ENCODE data around the gene EGLN3.

Gene EGLN3

DNA sequence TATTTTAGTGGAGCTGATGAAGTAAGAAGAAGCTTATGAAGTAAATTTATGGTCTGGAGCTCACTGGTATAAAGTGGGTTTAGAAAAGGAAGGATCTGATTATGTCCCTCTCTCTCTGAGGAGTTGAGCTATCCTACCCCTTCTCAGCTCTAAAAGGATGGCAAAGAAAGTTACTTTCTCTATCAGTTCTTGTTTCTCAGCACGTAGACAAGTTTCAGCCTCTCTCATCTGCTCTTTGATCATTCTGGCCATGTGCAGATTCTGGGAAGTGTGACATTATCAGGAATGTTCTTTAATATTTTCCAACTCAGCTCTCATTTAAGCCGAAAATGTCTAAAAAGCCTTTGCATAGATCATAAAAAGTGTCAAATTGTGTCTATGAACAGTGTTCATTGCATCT is 5.8 kb upstream of the EGLN3 start:
- Histone ChIP-seq H3K36me3 (ENCODE audit: insufficient read depth, low read length) (no peaks in the 10 kb centered on the region), H3K79me2 (ENCODE audit: insufficient read depth, low read length) (no peaks in the 10 kb centered on the region), H4K20me1 (ENCODE audit: insufficient read depth, low read length, poor library complexity, severe bottlenecking) (no peaks in the 10 kb centered on the region), H3K9me3 (ENCODE audit: insufficient read depth, low read depth, low read length) (no peaks in the 10 kb centered on the region), H3F3A (ENCODE audit: low read depth) (no peaks in the 10 kb centered on the region), H2AFZ (ENCODE audit: low read length) (no peak overlapping the region), H3K9me2 (replicated peaks; ENCODE audit: low read depth, low read length) (no peaks in the 10 kb centered on the region), H3K27me3 (ENCODE audit: insufficient read depth, low read length, poor library complexity, severe bottlenecking) (no peaks in the 10 kb centered on the region), H3K4me3 (ENCODE audit: low read length, poor library complexity, severe bottlenecking) (no peak overlapping the region), H3K4me1 (ENCODE audit: insufficient read depth, low read length, poor library complexity, severe bottlenecking) (no peaks in the 10 kb centered on the region), H3K9ac (ENCODE audit: low read depth, low read length, poor library complexity, severe bottlenecking) (no peak overlapping the region), H3K4me2 (ENCODE audit: low read depth, low read length, poor library complexity, severe bottlenecking) (no peak overlapping the region)
- no peak for TF ChIP-seq EZH2phosphoT487 (IDR thresholded peaks at IDR 0.05; ENCODE audit: borderline replicate concordance)
- TF ChIP-seq, protein P1, sequence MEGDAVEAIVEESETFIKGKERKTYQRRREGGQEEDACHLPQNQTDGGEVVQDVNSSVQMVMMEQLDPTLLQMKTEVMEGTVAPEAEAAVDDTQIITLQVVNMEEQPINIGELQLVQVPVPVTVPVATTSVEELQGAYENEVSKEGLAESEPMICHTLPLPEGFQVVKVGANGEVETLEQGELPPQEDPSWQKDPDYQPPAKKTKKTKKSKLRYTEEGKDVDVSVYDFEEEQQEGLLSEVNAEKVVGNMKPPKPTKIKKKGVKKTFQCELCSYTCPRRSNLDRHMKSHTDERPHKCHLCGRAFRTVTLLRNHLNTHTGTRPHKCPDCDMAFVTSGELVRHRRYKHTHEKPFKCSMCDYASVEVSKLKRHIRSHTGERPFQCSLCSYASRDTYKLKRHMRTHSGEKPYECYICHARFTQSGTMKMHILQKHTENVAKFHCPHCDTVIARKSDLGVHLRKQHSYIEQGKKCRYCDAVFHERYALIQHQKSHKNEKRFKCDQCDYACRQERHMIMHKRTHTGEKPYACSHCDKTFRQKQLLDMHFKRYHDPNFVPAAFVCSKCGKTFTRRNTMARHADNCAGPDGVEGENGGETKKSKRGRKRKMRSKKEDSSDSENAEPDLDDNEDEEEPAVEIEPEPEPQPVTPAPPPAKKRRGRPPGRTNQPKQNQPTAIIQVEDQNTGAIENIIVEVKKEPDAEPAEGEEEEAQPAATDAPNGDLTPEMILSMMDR (conservative IDR thresholded peaks at IDR 0.05; ENCODE audit: low read length): no peak

DNA sequence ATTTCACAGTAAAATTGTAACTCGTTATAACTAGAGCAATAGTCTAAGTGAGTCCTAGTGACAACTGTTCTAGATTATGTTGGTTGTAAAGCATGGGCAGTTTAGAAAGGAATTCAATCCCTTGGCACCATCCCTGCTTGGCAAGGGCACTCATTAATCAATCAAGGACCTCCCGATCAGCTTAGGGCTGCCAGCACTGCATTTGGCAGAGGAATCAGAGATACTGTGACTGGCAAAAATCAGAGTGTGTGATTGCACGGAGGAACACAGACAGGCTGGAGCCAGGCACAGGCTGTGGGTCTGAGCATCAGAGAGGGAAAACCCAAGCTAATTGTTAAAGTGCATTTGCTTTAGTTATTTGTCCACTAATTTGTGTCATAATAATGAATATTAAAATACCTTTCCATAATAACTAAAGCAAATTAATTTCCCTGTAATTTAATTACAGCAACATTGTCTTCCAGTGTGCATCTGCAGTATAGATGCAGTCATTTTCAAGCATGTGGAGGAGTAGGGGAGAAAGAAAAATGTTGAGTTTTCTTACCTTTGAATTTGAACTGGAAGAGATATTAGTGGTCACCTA is 3.2 kb upstream of the EGLN3 start:
- Histone ChIP-seq H2AFZ (ENCODE audit: low read length) (no peak overlapping the region), H3K36me3 (ENCODE audit: insufficient read depth, low read length) (no peaks in the 10 kb centered on the region), H3K79me2 (ENCODE audit: insufficient read depth, low read length) (no peaks in the 10 kb centered on the region), H3K9ac (ENCODE audit: low read depth, low read length, poor library complexity, severe bottlenecking) (no peak overlapping the region), H3K4me2 (ENCODE audit: low read depth, low read length, poor library complexity, severe bottlenecking) (no peak overlapping the region), H3K9me3 (ENCODE audit: insufficient read depth, low read depth, low read length) (no peaks in the 10 kb centered on the region), H3K4me3 (ENCODE audit: low read length, poor library complexity, severe bottlenecking) (no peak overlapping the region), H3K9me2 (replicated peaks; ENCODE audit: low read depth, low read length) (no peaks in the 10 kb centered on the region), H4K20me1 (ENCODE audit: insufficient read depth, low read length, poor library complexity, severe bottlenecking) (no peaks in the 10 kb centered on the region), H3K27me3 (ENCODE audit: insufficient read depth, low read length, poor library complexity, severe bottlenecking) (no peaks in the 10 kb centered on the region), H3F3A (ENCODE audit: low read depth) (no peaks in the 10 kb centered on the region), H3K4me1 (ENCODE audit: insufficient read depth, low read length, poor library complexity, severe bottlenecking) (no peaks in the 10 kb centered on the region)
- no peak for TF ChIP-seq EZH2phosphoT487 (IDR thresholded peaks at IDR 0.05; ENCODE audit: borderline replicate concordance)
- TF ChIP-seq, protein P1 (conservative IDR thresholded peaks at IDR 0.05; ENCODE audit: low read length): no peak

DNA sequence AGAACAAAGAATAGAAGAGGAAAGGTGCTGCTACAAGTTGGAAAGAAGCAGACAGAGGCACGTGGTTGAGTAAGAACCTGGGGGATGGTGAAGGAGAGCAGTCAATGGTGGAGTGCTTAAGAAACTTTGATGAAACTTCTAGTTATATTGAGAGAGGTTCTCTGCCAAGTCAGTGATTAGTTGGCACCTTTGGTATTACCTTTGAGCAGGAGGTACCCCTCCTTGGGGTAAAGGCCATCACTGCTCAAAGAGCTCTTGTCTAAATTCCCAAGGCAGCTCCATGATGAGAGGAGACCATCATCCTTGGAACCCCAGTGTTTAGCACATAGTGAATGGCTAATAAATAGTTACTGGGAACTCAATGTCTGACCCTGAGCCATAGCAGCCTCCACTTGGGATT is 1.7 kb upstream of the EGLN3 start:
- Histone ChIP-seq H4K20me1 (ENCODE audit: insufficient read depth, low read length, poor library complexity, severe bottlenecking) (no peaks in the 10 kb centered on the region), H3K36me3 (ENCODE audit: insufficient read depth, low read length) (no peaks in the 10 kb centered on the region), H3F3A (ENCODE audit: low read depth) (no peaks in the 10 kb centered on the region), H3K9me3 (ENCODE audit: insufficient read depth, low read depth, low read length) (no peaks in the 10 kb centered on the region), H3K27me3 (ENCODE audit: insufficient read depth, low read length, poor library complexity, severe bottlenecking) (no peaks in the 10 kb centered on the region), H2AFZ (ENCODE audit: low read length) (no peak overlapping the region), H3K9ac (ENCODE audit: low read depth, low read length, poor library complexity, severe bottlenecking) (no peak overlapping the region), H3K9me2 (replicated peaks; ENCODE audit: low read depth, low read length) (no peaks in the 10 kb centered on the region), H3K4me2 (ENCODE audit: low read depth, low read length, poor library complexity, severe bottlenecking) (no peak overlapping the region), H3K4me1 (ENCODE audit: insufficient read depth, low read length, poor library complexity, severe bottlenecking) (no peaks in the 10 kb centered on the region), H3K79me2 (ENCODE audit: insufficient read depth, low read length) (no peaks in the 10 kb centered on the region), H3K4me3 (ENCODE audit: low read length, poor library complexity, severe bottlenecking) (no peak overlapping the region)
- TF ChIP-seq, protein P1 (conservative IDR thresholded peaks at IDR 0.05; ENCODE audit: low read length): no peak
- no peak for TF ChIP-seq EZH2phosphoT487 (IDR thresholded peaks at IDR 0.05; ENCODE audit: borderline replicate concordance)
